Naive B cell (primary cell): ENCODE measurements around the gene CCNK. TPM values are rescaled to one million over a fixed set of nuclear protein-coding genes. Genes with fewer than 3 reads are reported as not detected.

ENCODE experiments used
- ATAC-seq, 2 donors: fragments of 150-1000 bp; cut with Tn5 transposase; 2 replicates each; pipeline ENCODE4 v1.10.0; 2021; ENCODE audit warnings: low read depth in 2 of 2, mild to moderate bottlenecking in 2 of 2, moderate library complexity in 2 of 2
- DNase-seq: peaks from one replicate; pipeline ENCODE4 v3.0.0; 2022
- H3K27ac Mint-ChIP-seq, 6 donors: one replicate each; pipeline ENCODE4 v1.8.0; 2020 to 2022; ENCODE audit warnings: mild to moderate bottlenecking in 6 of 6, mixed read lengths in 6 of 6, moderate library complexity in 5 of 6, inconsistent platforms in 2 of 6
- H3K27me3 Mint-ChIP-seq, 3 donors: one replicate each; pipeline ENCODE4 v1.8.0; 2021 to 2022; ENCODE audit warnings: mixed read lengths in 3 of 3, mild to moderate bottlenecking in 1 of 3
- H3K36me3 Mint-ChIP-seq, 2 donors: one replicate each; pipeline ENCODE4 v1.8.0; 2020 to 2022; ENCODE audit warnings: mixed read lengths in 2 of 2, inconsistent platforms in 1 of 2, mild to moderate bottlenecking in 1 of 2
- H3K4me1 Mint-ChIP-seq, 3 donors: one replicate each; pipeline ENCODE4 v1.8.0; 2020 to 2022; ENCODE audit warnings: mixed read lengths in 3 of 3, inconsistent platforms in 1 of 3, mild to moderate bottlenecking in 1 of 3, moderate library complexity in 1 of 3
- H3K4me3 Mint-ChIP-seq, 8 donors: one replicate each; pipeline ENCODE4 v1.8.0; 2020 to 2022; ENCODE audit warnings: mild to moderate bottlenecking in 8 of 8, mixed read lengths in 8 of 8, moderate library complexity in 8 of 8, inconsistent platforms in 2 of 8
- H3K9me3 Mint-ChIP-seq, 7 donors: one replicate each; pipeline ENCODE4 v1.8.0; 2020 to 2022; ENCODE audit warnings: mixed read lengths in 7 of 7, mild to moderate bottlenecking in 5 of 7, inconsistent platforms in 2 of 7, moderate library complexity in 1 of 7
- polyA plus RNA-seq, 6 donors: library from polyadenylated mRNA; unstranded; fragments of 300-500 nt; fragmentation: Illumina TruSeq; gene quantifications; one replicate each; pipeline ENCODE4 v1.2.3, GENCODE V29; 2021; ENCODE audit warnings: low read depth in 6 of 6

The CCNK gene
- polyA plus RNA-seq, 6 donors from 2014 or later = 15.5 to 30.7 (median 23.1) TPM

DNA sequence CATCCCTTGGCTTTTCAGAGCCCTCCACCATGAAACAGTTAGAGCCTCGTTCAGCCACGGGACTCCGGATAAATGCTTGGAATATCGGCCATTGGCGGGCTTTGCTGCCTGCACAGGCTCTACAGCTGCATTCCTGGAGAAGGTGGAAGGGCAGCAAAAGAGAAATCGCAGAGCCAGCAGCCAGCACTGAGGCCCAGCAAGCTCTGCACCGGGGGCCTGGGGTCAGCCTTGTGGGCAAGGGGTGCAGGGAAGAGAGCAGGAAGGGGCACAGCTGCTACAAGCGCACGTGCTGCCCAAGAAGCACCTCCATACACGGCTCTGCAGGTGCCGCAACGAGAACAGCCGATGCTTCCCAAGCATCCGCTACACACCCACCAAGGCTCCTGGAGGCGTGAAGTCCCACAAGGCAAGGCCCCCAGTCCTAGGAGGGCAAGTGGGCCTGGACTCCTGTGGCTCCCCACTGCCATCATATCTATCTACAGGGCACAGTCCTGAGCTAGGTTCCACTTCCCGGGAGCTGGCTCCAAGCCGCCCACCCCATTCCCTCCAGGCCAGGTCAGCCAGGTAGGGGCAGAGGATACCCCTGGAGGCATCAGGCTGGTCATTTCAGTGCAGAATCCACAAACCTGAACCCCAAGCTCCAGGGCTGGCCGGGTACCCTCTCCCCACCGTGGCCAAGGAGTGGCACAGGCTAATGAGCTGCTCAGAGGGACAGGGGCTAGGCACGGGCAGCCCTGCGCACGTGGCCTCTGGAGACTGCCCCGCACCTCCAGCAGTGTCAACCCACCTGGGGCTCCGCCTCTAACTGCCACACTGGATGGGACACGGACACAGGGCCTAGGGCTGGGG lies 40.2 kb downstream of the CCNK start:
- Mint-ChIP-seq H3K27me3 (no peaks in the 10 kb centered on the region), H3K4me1 (no peaks in the 10 kb centered on the region), H3K27ac (no peak overlapping the region), H3K9me3 (no peaks in the 10 kb centered on the region), H3K4me3 (no peak overlapping the region), H3K36me3 (no peaks in the 10 kb centered on the region)
- ATAC-seq (no peak), DNase-seq (no peak)

DNA sequence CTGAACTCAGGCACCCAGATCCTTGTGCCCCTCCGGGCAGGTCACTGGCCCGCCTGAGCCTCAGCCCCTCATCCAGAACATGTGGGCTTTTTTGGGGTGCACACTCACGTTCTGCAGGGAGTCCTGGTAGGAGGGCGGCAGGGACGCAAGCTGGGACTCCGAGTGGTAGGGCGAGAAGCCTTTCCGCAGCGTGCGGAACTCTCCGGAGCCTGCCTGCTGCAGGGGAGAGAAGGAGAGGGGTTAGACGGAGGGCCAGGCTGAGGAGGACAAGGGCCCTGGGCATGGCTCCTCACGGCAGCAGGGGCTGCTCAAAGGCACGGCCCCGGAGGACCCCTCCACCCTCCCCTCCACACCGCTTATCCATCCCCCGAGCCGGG lies 40.8 kb downstream of the CCNK start:
- Mint-ChIP-seq H3K27me3 (no peaks in the 10 kb centered on the region), H3K4me3 (no peak overlapping the region), H3K36me3 (no peaks in the 10 kb centered on the region), H3K9me3 (no peaks in the 10 kb centered on the region), H3K4me1 (no peaks in the 10 kb centered on the region), H3K27ac (no peak overlapping the region)
- ATAC-seq = no peak
- DNase-seq = no peak

- ATAC-seq (no peak), DNase-seq (no peak)
- Mint-ChIP-seq H3K27ac (no peak overlapping the region), H3K4me3 (no peak overlapping the region), H3K27me3 (no peaks in the 10 kb centered on the region), H3K9me3 (no peaks in the 10 kb centered on the region), H3K36me3 (no peaks in the 10 kb centered on the region), H3K4me1 (no peaks in the 10 kb centered on the region)
These were observed 41.3 kb downstream of the CCNK start for GRCh38 chr14:99522457-99522891.

DNA sequence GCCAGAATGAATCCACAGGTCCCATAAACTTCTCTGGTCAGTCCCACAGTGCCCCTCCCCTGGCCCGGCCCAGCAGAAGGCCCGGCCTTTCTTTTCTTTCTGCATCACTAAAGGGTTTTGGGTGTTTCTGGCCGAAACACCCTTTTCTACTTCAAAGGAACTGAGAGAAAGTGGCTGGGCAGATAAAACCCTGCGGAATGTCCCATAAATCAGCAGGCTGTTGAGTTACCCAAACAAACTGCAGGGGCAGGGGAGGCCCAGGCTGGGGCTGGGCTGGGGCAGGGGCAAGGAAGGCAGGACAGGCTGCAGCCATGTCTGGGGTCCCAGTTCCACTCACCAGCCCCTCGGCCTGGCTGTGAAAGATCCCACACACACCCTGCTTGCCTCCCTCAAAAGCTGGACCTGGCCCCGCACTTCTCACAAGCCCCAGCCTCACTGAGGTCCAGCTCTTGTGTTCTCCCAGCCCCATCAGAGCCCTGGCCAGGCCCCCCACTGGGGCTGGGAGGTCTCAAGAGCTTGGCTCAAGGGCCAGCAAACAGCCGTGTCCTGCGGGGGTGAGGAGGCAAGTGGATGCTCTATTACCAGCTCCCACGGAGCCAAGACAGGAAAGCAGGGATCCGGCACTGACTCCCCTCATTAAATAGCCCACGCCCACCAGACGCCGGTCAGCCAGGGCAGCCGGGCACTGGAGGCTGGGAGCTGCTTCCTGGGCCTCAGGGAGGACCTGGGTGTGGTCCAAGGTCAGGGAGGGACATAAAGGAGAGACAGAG lies 41.9 kb downstream of the CCNK start:
- Mint-ChIP-seq H3K27ac (no peak overlapping the region), H3K36me3 (no peaks in the 10 kb centered on the region), H3K9me3 (no peaks in the 10 kb centered on the region), H3K27me3 (no peaks in the 10 kb centered on the region), H3K4me3 (no peak overlapping the region), H3K4me1 (no peaks in the 10 kb centered on the region)
- ATAC-seq = no peak
- no peak for DNase-seq

DNA sequence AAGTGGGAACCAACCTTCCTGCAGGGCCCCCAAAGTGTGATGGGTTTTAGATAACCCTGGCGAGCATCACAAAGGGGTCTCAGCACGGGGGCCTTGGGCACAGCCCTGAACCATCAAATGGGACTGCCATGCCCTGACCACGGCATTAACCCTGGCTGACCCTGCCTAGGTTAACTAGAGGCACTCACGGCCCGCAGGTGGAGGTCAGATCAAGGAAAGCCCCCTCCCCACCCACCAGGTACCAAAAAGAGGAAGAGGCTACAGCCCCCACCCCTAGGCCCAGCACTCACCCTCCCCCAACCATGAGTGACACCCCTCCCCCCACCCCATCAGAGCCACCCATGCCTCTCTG lies 42.5 kb downstream of the CCNK start:
- H3K27ac Mint-ChIP-seq = no peak overlapping the region
- no peak overlapping the region for H3K4me3 Mint-ChIP-seq
- no peaks in the 10 kb centered on the region for H3K9me3 Mint-ChIP-seq
- DNase-seq (no peak), ATAC-seq (no peak)
- H3K36me3 Mint-ChIP-seq = no peaks in the 10 kb centered on the region
- no peaks in the 10 kb centered on the region for H3K4me1 Mint-ChIP-seq
- H3K27me3 Mint-ChIP-seq = no peaks in the 10 kb centered on the region

- no peak for DNase-seq
- H3K27me3 Mint-ChIP-seq = no peaks in the 10 kb centered on the region
- H3K27ac Mint-ChIP-seq = no peak overlapping the region
- H3K9me3 Mint-ChIP-seq = no peaks in the 10 kb centered on the region
- H3K36me3 Mint-ChIP-seq = no peaks in the 10 kb centered on the region
- no peaks in the 10 kb centered on the region for H3K4me1 Mint-ChIP-seq
- ATAC-seq = no peak
- no peak overlapping the region for H3K4me3 Mint-ChIP-seq
These were observed 43.0 kb downstream of the CCNK start for GRCh38 chr14:99524091-99524661.

GRCh38 chr14:99524804-99525698 lies 43.8 kb downstream of the CCNK start:
- no peaks in the 10 kb centered on the region for H3K4me1 Mint-ChIP-seq
- no peak for DNase-seq
- no peak for ATAC-seq
- no peak overlapping the region for H3K27ac Mint-ChIP-seq
- H3K4me3 Mint-ChIP-seq = no peak overlapping the region
- H3K9me3 Mint-ChIP-seq = no peaks in the 10 kb centered on the region
- H3K36me3 Mint-ChIP-seq = no peaks in the 10 kb centered on the region
- H3K27me3 Mint-ChIP-seq = no peaks in the 10 kb centered on the region

DNA sequence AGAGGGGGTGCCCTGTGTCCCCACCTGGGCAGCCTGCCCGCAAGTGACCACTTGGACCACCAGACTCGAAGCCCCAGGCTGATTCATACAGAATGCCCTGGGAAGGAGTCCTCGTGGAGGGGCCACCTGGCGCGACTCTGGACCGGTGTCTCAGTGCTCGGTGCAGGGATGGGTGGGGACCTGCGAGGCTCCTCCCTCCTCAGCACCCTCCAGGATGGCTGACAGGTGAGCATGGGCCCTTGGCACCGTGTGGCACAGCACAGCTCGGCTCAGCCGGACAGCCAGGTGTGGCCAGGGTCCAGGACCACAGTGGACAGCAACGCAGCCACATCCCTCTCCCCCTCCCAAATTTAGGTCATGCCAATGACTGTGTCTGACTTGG lies 44.5 kb downstream of the CCNK start:
- no peaks in the 10 kb centered on the region for H3K4me1 Mint-ChIP-seq
- no peaks in the 10 kb centered on the region for H3K9me3 Mint-ChIP-seq
- no peaks in the 10 kb centered on the region for H3K27me3 Mint-ChIP-seq
- DNase-seq (no peak), ATAC-seq (no peak)
- no peak overlapping the region for H3K27ac Mint-ChIP-seq
- H3K36me3 Mint-ChIP-seq = no peaks in the 10 kb centered on the region
- no peak overlapping the region for H3K4me3 Mint-ChIP-seq

GRCh38 chr14:99527026-99527425 lies 45.8 kb downstream of the CCNK start:
- no peak for DNase-seq
- no peaks in the 10 kb centered on the region for H3K36me3 Mint-ChIP-seq
- no peak for ATAC-seq
- no peaks in the 10 kb centered on the region for H3K9me3 Mint-ChIP-seq
- H3K27me3 Mint-ChIP-seq = no peaks in the 10 kb centered on the region
- no peaks in the 10 kb centered on the region for H3K4me1 Mint-ChIP-seq
- H3K4me3 Mint-ChIP-seq = no peak overlapping the region
- no peak overlapping the region for H3K27ac Mint-ChIP-seq

DNA sequence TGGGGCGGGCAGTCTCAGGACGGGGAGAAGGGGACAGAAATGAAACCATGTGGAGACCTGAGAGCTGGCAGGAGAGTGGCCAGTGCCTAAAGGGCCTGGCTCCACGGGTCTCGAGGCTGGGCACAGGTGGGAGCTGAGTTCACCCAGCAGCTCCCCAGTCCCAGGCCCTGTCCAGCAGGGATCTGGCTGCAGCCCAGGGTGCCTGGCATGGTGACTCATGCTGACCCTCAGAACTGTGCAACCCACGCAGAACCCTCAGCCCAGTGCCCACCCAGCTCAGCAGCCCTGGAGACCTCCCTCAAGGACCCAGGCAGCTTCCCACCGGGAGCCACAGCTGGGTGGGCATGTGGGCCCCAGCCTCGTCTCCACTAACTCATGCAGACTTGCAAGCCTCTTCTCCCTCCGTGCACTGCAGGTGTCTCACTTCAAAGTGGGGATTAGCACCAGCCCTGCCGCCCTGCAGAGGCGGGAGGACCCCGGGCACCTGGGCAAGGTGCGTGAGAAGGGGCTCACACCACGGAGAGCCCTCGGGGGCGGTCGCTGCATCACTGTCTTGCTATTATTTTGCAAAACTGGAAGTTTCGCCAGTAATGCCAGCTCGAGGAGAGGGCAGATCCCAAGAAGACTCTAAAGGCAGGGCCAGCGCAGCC lies 46.3 kb downstream of the CCNK start:
- Mint-ChIP-seq H3K36me3 (no peaks in the 10 kb centered on the region), H3K4me3 (no peak overlapping the region), H3K9me3 (no peaks in the 10 kb centered on the region), H3K4me1 (no peaks in the 10 kb centered on the region), H3K27me3 (no peaks in the 10 kb centered on the region), H3K27ac (no peak overlapping the region)
- no peak for ATAC-seq
- DNase-seq = no peak

- H3K36me3 Mint-ChIP-seq = no peaks in the 10 kb centered on the region
- H3K27ac Mint-ChIP-seq = no peak overlapping the region
- H3K4me3 Mint-ChIP-seq = no peak overlapping the region
- ATAC-seq (no peak), DNase-seq (no peak)
- no peaks in the 10 kb centered on the region for H3K27me3 Mint-ChIP-seq
- H3K9me3 Mint-ChIP-seq = no peaks in the 10 kb centered on the region
- no peaks in the 10 kb centered on the region for H3K4me1 Mint-ChIP-seq
These were observed 48.7 kb downstream of the CCNK start for GRCh38 chr14:99529899-99530298.

- H3K36me3 Mint-ChIP-seq = no peaks in the 10 kb centered on the region
- H3K27me3 Mint-ChIP-seq = no peaks in the 10 kb centered on the region
- ATAC-seq (no peak), DNase-seq (no peak)
- no peaks in the 10 kb centered on the region for H3K9me3 Mint-ChIP-seq
- no peaks in the 10 kb centered on the region for H3K4me1 Mint-ChIP-seq
- no peak overlapping the region for H3K27ac Mint-ChIP-seq
- no peak overlapping the region for H3K4me3 Mint-ChIP-seq
These were observed 49.4 kb downstream of the CCNK start for GRCh38 chr14:99530407-99531155.
